Measurements from ENCODE around the gene SYTL1.

The SYTL1 gene

DNA sequence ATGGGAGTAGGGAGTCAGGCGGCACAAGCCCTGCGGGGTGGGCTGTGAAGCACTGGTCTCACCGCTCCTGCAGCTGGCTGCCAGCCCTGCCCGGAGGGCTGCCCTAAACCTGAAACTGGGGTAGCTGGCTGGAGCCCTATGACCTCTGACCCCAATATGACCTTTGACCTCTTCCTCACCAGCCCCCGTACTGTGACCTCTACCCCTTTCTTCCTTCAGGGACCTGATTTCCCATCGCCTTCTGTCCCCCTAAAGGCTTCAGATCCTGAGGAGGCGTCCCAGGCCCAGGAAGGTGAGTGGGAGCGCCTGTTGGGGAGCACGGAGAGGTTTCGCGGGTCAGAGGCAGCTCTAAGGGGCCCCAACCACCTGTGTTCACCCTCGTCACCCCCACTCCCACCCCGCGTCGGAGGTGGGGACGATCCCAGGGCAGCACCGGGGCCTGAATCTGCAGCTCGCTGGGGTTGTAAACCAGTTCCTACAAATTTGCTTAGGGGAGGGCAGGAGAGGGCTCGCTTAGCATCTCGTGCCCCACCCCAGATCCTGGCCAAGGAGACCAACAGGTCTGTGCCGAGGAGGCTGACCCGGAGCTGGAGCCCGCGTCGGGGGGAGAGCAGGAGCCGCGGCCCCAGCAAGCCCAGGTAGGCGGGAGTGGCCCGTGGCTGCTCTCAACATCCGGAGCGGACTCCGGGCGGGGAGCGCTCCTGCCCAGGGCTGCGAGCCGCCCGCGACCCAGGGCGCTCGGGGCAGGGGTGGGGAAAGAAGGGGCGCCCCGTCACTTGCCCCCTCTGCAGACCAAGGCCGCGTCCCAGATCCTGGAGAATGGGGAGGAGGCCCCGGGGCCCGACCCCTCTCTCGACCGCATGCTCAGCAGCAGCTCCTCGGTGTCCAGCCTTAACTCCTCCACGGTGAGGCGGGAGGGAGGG is 7.3 kb downstream of the SYTL1 start:
- peak; percentile 60 for DNase-seq (ENCODE audit: low spot score)

GRCh38 chr1:27349784-27350662 is 8.2 kb downstream of the SYTL1 start:
- peak; percentile 89 for DNase-seq (ENCODE audit: low spot score)

GRCh38 chr1:27350663-27351540 is 9.1 kb downstream of the SYTL1 start:
- DNase-seq (ENCODE audit: low spot score), result no peak

- no peak for DNase-seq (ENCODE audit: low spot score)
Observed at GRCh38 chr1:27351541-27352107, 9.8 kb downstream of the SYTL1 start.

DNA sequence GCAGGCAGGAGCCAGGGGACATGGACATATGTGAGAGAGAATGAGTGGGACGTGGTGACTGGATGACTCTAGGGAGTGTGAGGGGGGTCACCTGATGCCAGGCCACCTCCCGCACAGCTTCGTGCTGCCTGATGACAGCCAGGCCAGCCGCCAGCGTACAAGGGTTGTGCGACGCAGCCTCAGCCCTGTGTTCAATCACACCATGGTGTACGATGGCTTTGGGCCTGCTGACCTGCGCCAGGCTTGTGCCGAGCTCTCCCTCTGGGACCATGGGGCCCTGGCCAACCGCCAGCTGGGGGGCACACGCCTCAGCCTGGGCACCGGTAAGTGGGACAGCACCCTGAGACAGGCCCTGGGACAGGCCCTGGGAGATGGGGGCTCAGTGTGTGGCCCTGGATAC is 11.3 kb downstream of the SYTL1 start:
- no peak for DNase-seq (ENCODE audit: low spot score)

GRCh38 chr1:27353629-27354028 is 11.8 kb downstream of the SYTL1 start:
- DNase-seq (ENCODE audit: low spot score), result no peak

GRCh38 chr1:27355683-27356082 is 13.9 kb downstream of the SYTL1 start:
- DNase-seq (ENCODE audit: low spot score), result no peak

GRCh38 chr1:27356277-27356618 is 14.4 kb downstream of the SYTL1 start:
- DNase-seq (ENCODE audit: low spot score), result no peak

- DNase-seq (ENCODE audit: low spot score), result no peak
Observed at GRCh38 chr1:27356619-27357280, 14.9 kb downstream of the SYTL1 start.

DNA sequence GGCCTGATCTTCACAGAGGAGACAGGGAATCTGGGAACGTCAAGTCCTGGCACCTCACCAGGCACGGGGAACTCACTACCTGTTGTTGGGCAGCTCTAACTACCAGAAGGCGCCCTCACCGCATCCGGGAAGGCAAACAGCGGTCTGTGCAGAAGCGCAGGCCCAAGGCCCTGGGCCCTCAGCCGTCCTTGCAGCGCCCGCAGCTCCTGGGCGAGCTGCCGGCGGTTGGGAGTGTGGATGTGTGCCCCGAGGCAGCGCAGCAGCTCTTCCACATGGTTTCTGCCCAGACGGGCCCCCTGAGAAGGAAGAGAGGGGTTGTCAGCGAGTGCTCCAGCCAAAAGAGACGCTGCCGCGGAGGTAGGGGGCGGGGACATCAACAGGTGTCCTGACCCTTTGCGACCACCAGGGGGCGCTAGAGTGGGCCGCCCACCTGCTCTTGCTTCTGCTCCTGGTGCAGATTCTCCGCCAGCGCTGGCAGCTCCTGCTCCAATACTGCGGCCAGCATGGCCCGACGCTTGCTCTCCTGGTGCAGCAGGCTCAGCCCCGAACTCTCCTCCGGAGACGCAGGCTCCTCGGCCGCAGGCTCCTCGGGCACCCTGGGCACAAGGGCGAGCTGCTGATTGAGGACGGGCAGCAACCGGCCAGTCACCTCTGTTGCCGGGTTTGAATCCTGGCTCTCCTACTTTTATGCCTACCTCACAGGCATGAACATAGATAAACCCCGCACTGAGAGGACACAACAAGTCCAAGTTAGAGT is 15.6 kb downstream of the SYTL1 start:
- peak; percentile 49 for DNase-seq (ENCODE audit: low spot score)

DNA sequence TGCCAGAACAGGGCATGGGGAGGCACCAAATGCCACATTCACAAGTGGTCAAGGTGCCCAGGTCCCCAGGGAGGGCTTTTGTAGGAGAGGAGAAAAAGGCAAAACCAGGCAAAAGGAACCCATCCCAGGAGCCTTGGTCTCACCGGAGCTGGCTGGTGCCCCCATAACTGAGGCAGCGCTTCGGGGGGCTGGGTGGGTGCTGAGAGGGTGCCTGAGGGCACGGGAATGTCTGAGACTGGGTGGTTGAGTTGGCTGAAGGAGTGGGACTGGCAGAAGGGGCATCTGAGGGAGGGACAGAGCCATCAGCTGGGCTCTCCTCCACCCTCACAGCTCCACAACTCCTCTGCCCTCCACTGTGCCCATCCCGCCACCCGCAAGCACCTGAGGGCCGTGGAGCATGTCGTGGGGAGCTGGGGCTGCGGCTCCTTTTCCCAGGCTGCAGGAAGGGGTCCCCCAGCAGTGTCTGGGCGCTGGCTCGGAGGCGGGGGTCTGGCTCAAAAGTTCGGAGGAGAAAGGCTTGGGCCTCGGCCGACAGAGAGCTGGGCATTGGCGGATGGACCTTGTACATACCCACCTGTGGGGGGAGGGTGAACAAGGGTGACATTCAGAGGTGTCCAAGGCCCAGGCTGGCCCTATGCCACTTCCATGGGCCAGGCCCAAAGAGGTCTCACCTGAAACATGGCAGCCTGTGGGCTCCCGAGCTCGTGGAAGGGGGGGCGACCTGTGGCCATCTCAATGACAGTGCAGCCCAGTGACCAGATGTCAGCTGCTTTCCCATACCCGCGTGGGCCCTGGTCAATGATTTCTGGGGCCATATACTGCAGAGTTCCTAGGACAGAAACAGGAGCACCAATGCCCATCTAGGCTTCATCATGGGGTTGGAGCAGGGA is 16.5 kb downstream of the SYTL1 start:
- no peak for DNase-seq (ENCODE audit: low spot score)

DNA sequence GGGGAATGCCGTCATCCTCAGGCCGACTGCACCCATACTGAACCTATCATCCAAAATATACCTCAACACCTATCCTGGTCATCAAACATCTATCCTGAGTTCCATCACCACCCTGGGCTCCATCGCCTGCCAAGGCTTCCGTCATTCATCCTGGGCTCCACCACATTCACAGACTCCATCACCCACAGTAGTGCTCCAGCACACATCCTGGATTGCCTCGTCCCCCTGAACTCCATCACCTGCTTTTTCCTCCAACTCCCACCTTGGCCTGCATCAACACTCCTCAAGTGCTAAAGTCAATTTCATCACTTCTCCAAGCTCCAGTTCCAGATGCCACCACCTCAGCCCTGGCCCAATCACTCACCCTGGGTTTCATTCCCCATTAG is 17.1 kb downstream of the SYTL1 start:
- DNase-seq (ENCODE audit: low spot score), result no peak

- no peak for DNase-seq (ENCODE audit: low spot score)
Observed at GRCh38 chr1:27359822-27360158, 18.0 kb downstream of the SYTL1 start.

GRCh38 chr1:27360159-27361043 is 18.6 kb downstream of the SYTL1 start:
- no peak for DNase-seq (ENCODE audit: low spot score)

DNA sequence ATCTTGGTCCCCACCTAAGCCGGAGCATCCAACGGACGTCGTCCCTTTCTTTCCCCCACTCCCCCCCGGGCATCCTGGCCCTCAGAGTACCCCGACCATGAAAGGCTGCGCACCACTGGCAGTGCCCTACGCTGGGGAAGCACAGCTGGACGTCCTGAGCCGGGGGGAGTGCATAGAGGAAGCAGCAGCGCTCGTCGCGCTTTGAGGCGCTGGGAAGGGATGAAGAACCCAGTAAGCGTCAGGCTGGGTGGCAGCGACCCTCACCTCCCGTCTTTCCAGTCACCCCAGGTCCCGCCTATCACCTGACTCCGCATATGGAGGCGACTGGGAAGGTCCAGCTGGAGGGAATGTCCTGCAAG is 19.2 kb downstream of the SYTL1 start:
- DNase-seq (ENCODE audit: low spot score), result no peak

DNA sequence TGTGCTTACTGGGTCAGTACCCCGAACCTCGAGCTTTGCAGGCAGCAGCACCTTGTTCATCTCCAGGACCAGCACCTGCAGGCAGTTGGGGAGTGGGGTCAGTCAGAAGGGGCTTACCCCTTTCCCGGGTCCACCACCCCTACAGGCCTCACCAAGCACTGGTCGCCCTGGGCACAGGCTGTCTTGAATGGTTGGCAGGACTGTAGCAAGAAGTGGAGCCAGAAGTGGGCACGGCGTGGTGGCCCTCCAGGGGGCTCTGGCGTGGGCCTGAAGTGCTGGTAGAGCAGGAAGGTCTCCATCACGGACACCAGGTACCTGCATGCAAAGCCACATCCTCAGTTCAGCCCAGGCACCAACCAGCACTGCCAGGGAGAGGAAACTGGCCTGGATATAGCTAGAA is 19.7 kb downstream of the SYTL1 start:
- no peak for DNase-seq (ENCODE audit: low spot score)

GRCh38 chr1:27363766-27364695 is 22.2 kb downstream of the SYTL1 start:
- DNase-seq (ENCODE audit: low spot score), result no peak

All from RKO (cell line).